ENCODE measurements around the gene HLCS.

The HLCS gene

GRCh38 chr21:36813052-36813451 lies 153.4 kb downstream of the HLCS start:
- no peak for DNase-seq (ENCODE audit: low read depth, low spot score)

GRCh38 chr21:36811762-36812161 lies 154.7 kb downstream of the HLCS start:
- no peak for DNase-seq (ENCODE audit: low read depth, low spot score)

GRCh38 chr21:36810443-36810842 lies 156.0 kb downstream of the HLCS start:
- DNase-seq (ENCODE audit: low read depth, low spot score) = no peak

- DNase-seq (ENCODE audit: low read depth, low spot score) = no peak
These were observed 159.0 kb downstream of the HLCS start for GRCh38 chr21:36807422-36807928.

- DNase-seq (ENCODE audit: low read depth, low spot score) = no peak
These were observed 160.4 kb downstream of the HLCS start for GRCh38 chr21:36806103-36806502.

- DNase-seq (ENCODE audit: low read depth, low spot score) = no peak
These were observed 161.4 kb downstream of the HLCS start for GRCh38 chr21:36804874-36805611.

GRCh38 chr21:36803816-36804439 lies 162.5 kb downstream of the HLCS start:
- DNase-seq (ENCODE audit: low read depth, low spot score) = no peak

GRCh38 chr21:36803051-36803645 lies 163.3 kb downstream of the HLCS start:
- no peak for DNase-seq (ENCODE audit: low read depth, low spot score)

GRCh38 chr21:36800734-36801133 lies 165.7 kb downstream of the HLCS start:
- no peak for DNase-seq (ENCODE audit: low read depth, low spot score)

- no peak for DNase-seq (ENCODE audit: low read depth, low spot score)
These were observed 166.6 kb downstream of the HLCS start for GRCh38 chr21:36799869-36800268.

- no peak for DNase-seq (ENCODE audit: low read depth, low spot score)
These were observed 168.0 kb downstream of the HLCS start for GRCh38 chr21:36798491-36798890.

GRCh38 chr21:36796070-36796469 lies 170.4 kb downstream of the HLCS start:
- DNase-seq (ENCODE audit: low read depth, low spot score) = no peak

GRCh38 chr21:36792505-36792967 lies 173.9 kb downstream of the HLCS start:
- no peak for DNase-seq (ENCODE audit: low read depth, low spot score)

- no peak for DNase-seq (ENCODE audit: low read depth, low spot score)
These were observed 174.6 kb downstream of the HLCS start for GRCh38 chr21:36791695-36792470.

- DNase-seq (ENCODE audit: low read depth, low spot score) = no peak
These were observed 175.3 kb downstream of the HLCS start for GRCh38 chr21:36791180-36791579.

- no peak for DNase-seq (ENCODE audit: low read depth, low spot score)
These were observed 175.9 kb downstream of the HLCS start for GRCh38 chr21:36790616-36791015.

- no peak for DNase-seq (ENCODE audit: low read depth, low spot score)
These were observed 178.3 kb downstream of the HLCS start for GRCh38 chr21:36788120-36788638.

- DNase-seq (ENCODE audit: low read depth, low spot score) = no peak
These were observed 180.3 kb downstream of the HLCS start for GRCh38 chr21:36786186-36786585.

- no peak for DNase-seq (ENCODE audit: low read depth, low spot score)
These were observed 180.9 kb downstream of the HLCS start for GRCh38 chr21:36785615-36786014.

- no peak for DNase-seq (ENCODE audit: low read depth, low spot score)
These were observed 181.5 kb downstream of the HLCS start for GRCh38 chr21:36784947-36785346.

- no peak for DNase-seq (ENCODE audit: low read depth, low spot score)
These were observed 182.7 kb downstream of the HLCS start for GRCh38 chr21:36783612-36784374.
